Brain microvascular endothelial cell (primary cell): ENCODE data around the gene NBPF3.
"Not testable (repeated sequence)": the region's sequence is repeated elsewhere in the genome, so short reads cannot be mapped to it uniquely, and the experiment has no call there.

ENCODE experiments used
- DNase-seq: peaks from one replicate; pipeline ENCODE4 v3.0.0-alpha.2; 2020
- H3K27ac ChIP-seq: fragments of 250-450 bp; sonication (Bioruptor Pico); 2 replicates; pipeline ENCODE4 v1.5.1; 2020; ENCODE audit warnings: mild to moderate bottlenecking, moderate library complexity
- H3K27me3 ChIP-seq: fragments of 250-450 bp; sonication (Bioruptor Pico); replicated peaks from 2 replicates; pipeline ENCODE4 v1.5.1; 2020; ENCODE audit warnings: mild to moderate bottlenecking
- H3K36me3 ChIP-seq: fragments of 250-450 bp; sonication (Bioruptor Pico); replicated peaks from 2 replicates; pipeline ENCODE4 v1.5.1; 2020; ENCODE audit warnings: mild to moderate bottlenecking
- H3K4me3 ChIP-seq: 2 replicates; pipeline ENCODE4 v1.5.1; 2011; ENCODE audit warnings: low read depth, mild to moderate bottlenecking, control low read depth, low read length, moderate library complexity
- in situ Hi-C: cut with HindIII; loops from 2 replicates; pipeline ENCODE4 v1.10.0; 2017; ENCODE audit warnings: low sequenced_read_pairs, low pct_ligation_motif_present
- TF ChIP-seq, protein P1 (sequence below): IDR thresholded peaks from 2 replicates; pipeline ENCODE4 v1.5.1; 2011; ENCODE audit warnings: low read depth, mild to moderate bottlenecking, moderate library complexity, low read length, control low read depth, inconsistent platforms; ENCODE audit errors: missing control alignments

Gene NBPF3, protein sequence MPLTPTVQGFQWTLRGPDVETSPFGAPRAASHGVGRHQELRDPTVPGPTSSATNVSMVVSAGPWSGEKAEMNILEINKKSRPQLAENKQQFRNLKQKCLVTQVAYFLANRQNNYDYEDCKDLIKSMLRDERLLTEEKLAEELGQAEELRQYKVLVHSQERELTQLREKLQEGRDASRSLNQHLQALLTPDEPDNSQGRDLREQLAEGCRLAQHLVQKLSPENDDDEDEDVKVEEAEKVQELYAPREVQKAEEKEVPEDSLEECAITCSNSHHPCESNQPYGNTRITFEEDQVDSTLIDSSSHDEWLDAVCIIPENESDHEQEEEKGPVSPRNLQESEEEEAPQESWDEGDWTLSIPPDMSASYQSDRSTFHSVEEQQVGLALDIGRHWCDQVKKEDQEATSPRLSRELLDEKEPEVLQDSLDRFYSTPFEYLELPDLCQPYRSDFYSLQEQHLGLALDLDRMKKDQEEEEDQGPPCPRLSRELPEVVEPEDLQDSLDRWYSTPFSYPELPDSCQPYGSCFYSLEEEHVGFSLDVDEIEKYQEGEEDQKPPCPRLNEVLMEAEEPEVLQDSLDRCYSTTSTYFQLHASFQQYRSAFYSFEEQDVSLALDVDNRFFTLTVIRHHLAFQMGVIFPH

DNA sequence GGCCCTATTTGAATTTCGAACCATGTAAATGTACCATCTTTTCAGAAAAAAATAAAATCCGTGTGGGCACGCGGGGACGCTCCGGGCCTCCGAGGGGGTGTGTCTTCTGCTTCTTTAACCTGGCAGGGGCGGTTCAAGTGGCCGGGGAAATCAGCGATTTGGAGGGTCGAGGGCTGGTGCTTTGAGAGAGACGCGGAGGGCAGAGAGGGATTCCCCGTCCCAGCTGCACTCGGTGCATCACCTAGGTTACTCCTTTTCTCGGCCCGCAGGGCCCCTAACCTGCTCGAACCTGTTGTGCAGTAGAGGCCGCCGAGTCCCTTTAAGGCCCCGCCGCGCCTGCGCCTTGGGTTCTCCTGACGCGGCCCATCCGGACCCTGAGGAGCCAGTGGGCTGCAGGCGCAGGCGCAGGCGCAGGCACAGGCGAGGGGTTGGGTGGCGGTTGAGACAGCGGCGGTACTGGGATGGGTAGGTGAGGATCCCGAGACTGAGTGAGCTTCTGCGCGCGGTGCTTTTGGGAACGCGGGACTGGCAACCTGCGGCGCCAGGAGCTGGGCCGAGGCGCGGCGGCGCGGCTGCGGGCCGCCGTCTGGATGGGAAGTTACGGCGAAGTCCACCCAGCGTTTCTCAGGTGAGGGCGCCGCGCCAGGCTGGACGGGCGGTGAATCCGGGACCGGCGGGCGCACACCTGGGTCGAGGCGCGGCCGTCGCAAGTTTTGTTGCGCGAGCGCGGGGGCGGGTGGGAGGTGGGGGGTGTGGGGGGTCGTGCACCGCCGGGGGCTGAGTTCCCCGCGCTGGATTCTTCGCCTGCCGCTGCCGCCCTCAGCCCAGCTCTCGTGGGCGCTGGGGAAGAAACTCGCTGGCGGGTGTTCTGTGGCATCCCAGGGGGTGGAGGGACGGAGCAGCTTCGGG, at the start of gene NBPF3:
TSS of gene NBPF3 (plus strand) at position 417 of the 909 bp plus-strand sequence. CDS start 4,950 bp downstream, outside the sequence.
- peak; percentile 85 for DNase-seq
- H3K27ac ChIP-seq: no peak within 1 kb of the TSS
- TF ChIP-seq, protein P1, sequence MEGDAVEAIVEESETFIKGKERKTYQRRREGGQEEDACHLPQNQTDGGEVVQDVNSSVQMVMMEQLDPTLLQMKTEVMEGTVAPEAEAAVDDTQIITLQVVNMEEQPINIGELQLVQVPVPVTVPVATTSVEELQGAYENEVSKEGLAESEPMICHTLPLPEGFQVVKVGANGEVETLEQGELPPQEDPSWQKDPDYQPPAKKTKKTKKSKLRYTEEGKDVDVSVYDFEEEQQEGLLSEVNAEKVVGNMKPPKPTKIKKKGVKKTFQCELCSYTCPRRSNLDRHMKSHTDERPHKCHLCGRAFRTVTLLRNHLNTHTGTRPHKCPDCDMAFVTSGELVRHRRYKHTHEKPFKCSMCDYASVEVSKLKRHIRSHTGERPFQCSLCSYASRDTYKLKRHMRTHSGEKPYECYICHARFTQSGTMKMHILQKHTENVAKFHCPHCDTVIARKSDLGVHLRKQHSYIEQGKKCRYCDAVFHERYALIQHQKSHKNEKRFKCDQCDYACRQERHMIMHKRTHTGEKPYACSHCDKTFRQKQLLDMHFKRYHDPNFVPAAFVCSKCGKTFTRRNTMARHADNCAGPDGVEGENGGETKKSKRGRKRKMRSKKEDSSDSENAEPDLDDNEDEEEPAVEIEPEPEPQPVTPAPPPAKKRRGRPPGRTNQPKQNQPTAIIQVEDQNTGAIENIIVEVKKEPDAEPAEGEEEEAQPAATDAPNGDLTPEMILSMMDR: no peak
- in situ Hi-C loops: no loop called here
- H3K36me3 ChIP-seq: no peaks in the 10 kb centered on the region
- H3K27me3 ChIP-seq: no peaks in the 10 kb centered on the region
- peak within 1 kb of the TSS; percentile 68 for H3K4me3 ChIP-seq

DNA sequence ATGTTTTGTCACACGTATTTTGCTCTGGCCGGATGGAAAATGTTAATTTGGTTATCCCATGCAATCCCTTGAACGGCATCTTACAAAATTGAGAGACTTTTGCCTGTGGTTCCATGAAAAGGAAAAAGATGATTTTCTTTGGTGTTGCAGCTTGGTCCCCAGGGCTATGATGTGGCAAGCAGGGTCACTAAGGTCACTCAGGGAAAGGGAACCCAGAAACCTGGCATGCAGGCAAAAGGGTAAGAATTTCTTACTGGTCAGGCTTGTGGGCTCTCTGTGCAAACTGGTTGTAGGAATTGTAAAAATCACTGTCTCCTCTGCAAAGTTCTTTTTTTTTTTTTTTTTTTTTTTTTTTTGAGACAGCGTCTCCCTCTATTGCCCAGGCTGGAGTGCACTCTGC, 48.4 kb upstream of the NBPF3 start:
- no peak for DNase-seq
- H3K27me3 ChIP-seq: no peaks in the 10 kb centered on the region
- TF ChIP-seq, protein P1: no peak
- H3K4me3 ChIP-seq: no peak overlapping the region
- no peaks in the 10 kb centered on the region for H3K36me3 ChIP-seq
- in situ Hi-C loops: no loop called here
- H3K27ac ChIP-seq: no peak overlapping the region

DNA sequence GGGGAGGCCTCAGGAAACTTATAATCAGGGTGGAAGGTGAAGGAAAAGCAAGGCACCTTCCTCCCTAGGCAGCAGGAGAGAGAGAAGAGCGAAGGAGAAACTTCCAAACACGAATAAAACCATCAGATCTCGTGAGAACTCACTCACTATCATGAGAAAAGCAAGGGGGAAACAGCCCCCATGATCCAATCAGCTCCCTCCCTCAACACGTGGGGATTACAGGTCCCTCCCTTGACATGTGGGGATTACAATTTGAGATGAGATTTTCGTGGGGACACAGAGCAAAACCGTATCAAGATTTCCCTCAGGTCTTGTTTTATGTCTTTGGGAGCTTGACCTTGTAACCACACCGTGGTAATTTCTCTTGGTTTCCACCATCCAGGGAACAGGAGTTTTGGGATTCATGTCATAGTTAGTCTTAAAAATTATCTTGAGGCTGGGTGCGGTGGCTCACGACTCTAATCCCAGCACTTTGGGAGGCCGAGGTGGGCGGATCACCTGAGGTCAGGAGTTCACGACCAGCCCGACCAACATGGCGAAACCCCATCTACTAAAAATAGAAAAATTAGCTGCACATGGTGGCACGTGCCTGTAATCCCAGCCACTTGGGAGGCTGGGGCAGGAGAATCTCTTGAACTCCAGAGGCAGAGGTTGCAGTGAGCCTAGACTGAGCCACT, 47.2 kb upstream of the NBPF3 start:
- no peak overlapping the region for H3K4me3 ChIP-seq
- DNase-seq: no peak
- no peak overlapping the region for H3K27ac ChIP-seq
- no peaks in the 10 kb centered on the region for H3K36me3 ChIP-seq
- TF ChIP-seq, protein P1: no peak
- in situ Hi-C loops: no loop called here
- no peaks in the 10 kb centered on the region for H3K27me3 ChIP-seq

DNA sequence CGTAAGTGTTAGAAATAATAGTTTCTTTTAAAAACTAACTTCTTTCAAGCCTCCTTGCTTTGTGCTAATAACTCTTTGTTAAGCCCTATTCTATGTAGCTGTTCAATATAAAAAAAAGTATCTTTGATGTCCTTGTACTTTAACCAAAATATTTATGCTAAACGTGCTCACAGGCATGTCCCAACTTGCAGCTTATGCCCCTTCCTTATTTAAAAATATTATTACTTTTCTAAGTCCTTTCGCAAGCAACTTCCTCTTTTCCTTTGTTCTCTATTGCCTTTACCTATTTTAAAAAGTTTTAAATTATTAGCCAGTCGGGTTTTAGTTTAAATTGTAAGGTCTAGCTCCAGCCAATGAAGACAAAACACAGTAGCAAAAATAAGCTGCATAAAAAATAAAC, 43.4 kb upstream of the NBPF3 start:
- no peaks in the 10 kb centered on the region for H3K36me3 ChIP-seq
- in situ Hi-C loops: no loop called here
- H3K4me3 ChIP-seq: no peak overlapping the region
- TF ChIP-seq, protein P1: no peak
- H3K27me3 ChIP-seq: no peaks in the 10 kb centered on the region
- no peak for DNase-seq
- no peak overlapping the region for H3K27ac ChIP-seq

DNA sequence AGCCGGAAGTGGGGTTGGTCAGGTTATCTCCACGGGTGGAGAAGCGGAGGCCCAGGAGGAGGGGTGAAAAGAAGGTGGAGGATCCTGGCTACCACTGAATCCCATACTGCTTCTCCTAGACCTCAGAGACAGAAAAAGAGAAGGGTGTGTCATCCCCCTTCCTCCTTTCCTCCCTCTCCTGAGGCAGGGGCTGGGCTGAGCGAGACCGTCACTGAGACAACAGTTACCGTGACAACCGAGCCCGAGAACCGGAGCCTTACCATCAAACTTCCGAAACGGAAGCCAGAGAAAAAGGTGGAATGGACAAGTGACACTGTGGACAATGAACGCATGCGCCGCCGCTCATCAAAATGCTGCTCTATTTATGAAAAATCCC, 42.1 kb upstream of the NBPF3 start:
- Histone ChIP-seq H3K36me3 (no peaks in the 10 kb centered on the region), H3K4me3 (no peak overlapping the region), H3K27ac (no peak overlapping the region), H3K27me3 (no peaks in the 10 kb centered on the region)
- in situ Hi-C loops: no loop called here
- TF ChIP-seq, protein P1: no peak
- no peak for DNase-seq

DNA sequence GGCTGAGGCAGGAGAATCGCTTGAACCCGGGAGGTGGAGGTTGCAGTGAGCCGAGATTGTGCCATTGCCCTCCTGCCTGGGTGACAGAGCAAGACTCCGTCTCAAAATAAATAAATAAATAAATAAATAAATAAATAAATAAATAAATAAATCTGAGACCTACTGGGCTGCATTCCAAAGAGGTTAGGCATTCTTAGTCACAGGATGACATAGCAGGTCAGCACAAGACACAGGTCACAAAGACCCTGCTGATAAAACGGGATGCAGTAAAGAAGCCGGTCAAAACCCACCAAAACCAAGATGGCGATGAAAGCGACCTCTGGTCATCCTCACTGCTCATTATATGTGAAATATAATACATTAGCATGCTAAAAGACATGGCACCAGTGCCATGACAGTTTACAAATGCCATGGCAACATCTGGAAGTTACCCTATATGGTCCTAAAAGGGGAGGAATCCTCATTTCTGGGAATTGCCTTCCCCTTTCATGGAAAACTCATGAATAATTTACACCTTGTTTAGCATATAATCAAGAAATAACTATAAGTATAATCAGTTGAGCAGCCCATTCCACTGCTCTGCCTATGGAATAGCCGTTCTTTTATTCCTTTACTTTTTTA, 38.1 kb upstream of the NBPF3 start:
- in situ Hi-C loops, DNase-seq, H3K27ac ChIP-seq, H3K36me3 ChIP-seq, H3K27me3 ChIP-seq, H3K4me3 ChIP-seq: not testable (repeated sequence)
